DND-41 (cell line): ENCODE results near the gene BAIAP2.

Experiments used
- EZH2 ChIP-seq: IDR thresholded peaks from 3 replicates; pipeline ENCODE4 v1.6.1; 2012; ENCODE audit warnings: borderline replicate concordance, low read depth, mild to moderate bottlenecking, moderate library complexity, low read length, inconsistent platforms; ENCODE audit not compliant: severe bottlenecking
- TF ChIP-seq, protein P1 (sequence below): IDR thresholded peaks from 2 replicates; pipeline ENCODE4 v1.5.1; 2012; ENCODE audit warnings: borderline replicate concordance, low read length, moderate library complexity, mild to moderate bottlenecking; ENCODE audit not compliant: poor library complexity, severe bottlenecking; ENCODE audit errors: extremely low read depth

DNA sequence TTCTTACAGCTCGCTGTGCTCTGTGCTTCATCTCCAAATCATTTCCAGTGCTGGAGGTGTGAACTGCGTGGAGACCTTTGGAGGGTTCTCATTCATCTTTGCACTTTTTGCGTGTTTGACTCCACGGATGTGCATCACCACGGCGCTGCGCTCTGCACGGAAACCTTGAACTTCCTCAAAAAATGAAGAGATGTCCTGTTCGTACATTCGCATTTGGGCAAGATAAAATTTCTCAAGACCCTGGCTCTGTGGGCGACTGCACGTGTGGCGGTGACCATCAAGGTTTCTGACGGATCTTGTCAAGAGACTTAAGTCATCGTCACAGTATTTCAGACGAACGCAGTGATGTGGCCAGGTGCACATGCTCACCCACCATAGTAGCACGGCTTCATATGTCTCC lies 120.0 kb downstream of the BAIAP2 start:
- TF ChIP-seq, protein P1, sequence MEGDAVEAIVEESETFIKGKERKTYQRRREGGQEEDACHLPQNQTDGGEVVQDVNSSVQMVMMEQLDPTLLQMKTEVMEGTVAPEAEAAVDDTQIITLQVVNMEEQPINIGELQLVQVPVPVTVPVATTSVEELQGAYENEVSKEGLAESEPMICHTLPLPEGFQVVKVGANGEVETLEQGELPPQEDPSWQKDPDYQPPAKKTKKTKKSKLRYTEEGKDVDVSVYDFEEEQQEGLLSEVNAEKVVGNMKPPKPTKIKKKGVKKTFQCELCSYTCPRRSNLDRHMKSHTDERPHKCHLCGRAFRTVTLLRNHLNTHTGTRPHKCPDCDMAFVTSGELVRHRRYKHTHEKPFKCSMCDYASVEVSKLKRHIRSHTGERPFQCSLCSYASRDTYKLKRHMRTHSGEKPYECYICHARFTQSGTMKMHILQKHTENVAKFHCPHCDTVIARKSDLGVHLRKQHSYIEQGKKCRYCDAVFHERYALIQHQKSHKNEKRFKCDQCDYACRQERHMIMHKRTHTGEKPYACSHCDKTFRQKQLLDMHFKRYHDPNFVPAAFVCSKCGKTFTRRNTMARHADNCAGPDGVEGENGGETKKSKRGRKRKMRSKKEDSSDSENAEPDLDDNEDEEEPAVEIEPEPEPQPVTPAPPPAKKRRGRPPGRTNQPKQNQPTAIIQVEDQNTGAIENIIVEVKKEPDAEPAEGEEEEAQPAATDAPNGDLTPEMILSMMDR: no peak
- TF ChIP-seq EZH2: no peak
